ENCODE measurements around the gene EVI5.

GRCh38 chr1:92739669-92740524 is 45.0 kb downstream of the EVI5 start:
- TF ChIP-seq CTCF (IDR thresholded peaks at IDR 0.05) (no peak), POLR2A (IDR thresholded peaks at IDR 0.05) (no peak)

Measured in thyroid gland (tissue), 4 donors.